ENCODE measurements around the gene TLCD3B. TPM values are rescaled to one million over a fixed set of nuclear protein-coding genes. Genes with fewer than 3 reads are reported as not detected.

The TLCD3B gene
- total and polyA plus RNA-seq, 8 donors, result 0.18 to 0.92 TPM; not detected in 6

DNA sequence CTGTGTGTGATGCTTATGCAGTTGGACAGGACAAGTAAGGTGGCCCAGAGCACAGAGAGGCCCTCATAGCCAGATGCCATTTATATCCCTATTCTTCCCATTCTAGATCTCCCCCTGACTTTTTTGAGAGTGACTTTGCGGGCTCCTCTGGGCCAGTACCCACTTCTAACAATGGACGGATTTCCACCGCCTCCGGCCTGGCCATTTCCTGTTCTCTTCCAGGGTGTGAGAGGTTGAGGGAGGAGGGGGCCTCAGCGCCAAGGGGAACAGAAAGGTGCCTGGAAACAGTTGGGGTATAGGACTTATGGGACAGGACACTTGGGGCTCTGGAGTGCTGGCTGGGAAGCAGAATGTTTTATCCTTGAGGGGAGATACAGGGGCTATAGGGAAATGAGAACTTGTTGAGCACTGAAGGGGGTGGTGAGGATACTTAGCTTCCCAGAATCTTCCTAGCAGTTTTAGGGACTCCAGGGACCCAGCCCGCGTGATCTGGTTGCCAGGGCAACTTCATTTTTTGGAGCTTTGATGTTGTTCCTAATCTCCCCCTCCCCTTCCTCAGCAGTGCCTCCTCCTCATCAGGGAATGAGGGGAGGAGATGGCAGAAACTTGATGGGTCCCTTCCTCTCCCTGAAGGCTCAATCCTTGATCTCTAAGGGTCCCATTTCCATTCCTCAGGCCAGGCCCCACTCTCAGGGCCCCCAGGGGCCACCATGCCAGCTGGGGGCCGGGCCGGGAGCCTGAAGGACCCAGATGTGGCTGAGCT is 53.8 kb downstream of the TLCD3B start:
- Histone ChIP-seq H3K4me1 (peaks cover 25 to 50% (median 41%) of the 10 kb centered on the region in 4 donors), H3K4me3 (peak overlapping the region in 2 of 4 donors; percentile 82 to 98), H3K9me3 (no peaks in the 10 kb centered on the region), H3K27ac (peak overlapping the region in 4 of 5 donors; percentile 31 to 94 (median 92)), H3K36me3 (peaks cover 45 to 52% (median 50%) of the 10 kb centered on the region in 4 donors), H3K27me3 (no peaks in the 10 kb centered on the region)
- intact Hi-C loops (cut with DNase I; ENCODE audit: low total_unique reads), result no loop called here
- 81 to 88% (median 82%) methylated on average over 8 to 9 of the region's 9 CpGs for WGBS, 5 donors
- TF ChIP-seq, protein P1, sequence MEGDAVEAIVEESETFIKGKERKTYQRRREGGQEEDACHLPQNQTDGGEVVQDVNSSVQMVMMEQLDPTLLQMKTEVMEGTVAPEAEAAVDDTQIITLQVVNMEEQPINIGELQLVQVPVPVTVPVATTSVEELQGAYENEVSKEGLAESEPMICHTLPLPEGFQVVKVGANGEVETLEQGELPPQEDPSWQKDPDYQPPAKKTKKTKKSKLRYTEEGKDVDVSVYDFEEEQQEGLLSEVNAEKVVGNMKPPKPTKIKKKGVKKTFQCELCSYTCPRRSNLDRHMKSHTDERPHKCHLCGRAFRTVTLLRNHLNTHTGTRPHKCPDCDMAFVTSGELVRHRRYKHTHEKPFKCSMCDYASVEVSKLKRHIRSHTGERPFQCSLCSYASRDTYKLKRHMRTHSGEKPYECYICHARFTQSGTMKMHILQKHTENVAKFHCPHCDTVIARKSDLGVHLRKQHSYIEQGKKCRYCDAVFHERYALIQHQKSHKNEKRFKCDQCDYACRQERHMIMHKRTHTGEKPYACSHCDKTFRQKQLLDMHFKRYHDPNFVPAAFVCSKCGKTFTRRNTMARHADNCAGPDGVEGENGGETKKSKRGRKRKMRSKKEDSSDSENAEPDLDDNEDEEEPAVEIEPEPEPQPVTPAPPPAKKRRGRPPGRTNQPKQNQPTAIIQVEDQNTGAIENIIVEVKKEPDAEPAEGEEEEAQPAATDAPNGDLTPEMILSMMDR (IDR thresholded peaks at IDR 0.05), result no peak
- TF ChIP-seq EP300 (IDR thresholded peaks at IDR 0.05), result no peak
- TF ChIP-seq POLR2AphosphoS5 (IDR thresholded peaks at IDR 0.05), result no peak
- TF ChIP-seq POLR2A (IDR thresholded peaks at IDR 0.05), result no peak
- DNase-seq, result no peak

GRCh38 chr16:29975811-29976511 is 55.1 kb downstream of the TLCD3B start:
- no peak for TF ChIP-seq POLR2AphosphoS5 (IDR thresholded peaks at IDR 0.05)
- TF ChIP-seq, protein P1 (IDR thresholded peaks at IDR 0.05), result no peak
- no peak for TF ChIP-seq POLR2A (IDR thresholded peaks at IDR 0.05)
- TF ChIP-seq EP300 (IDR thresholded peaks at IDR 0.05), result no peak
- Histone ChIP-seq H3K36me3 (peaks cover 33 to 51% (median 50%) of the 10 kb centered on the region in 4 donors), H3K27me3 (no peaks in the 10 kb centered on the region), H3K27ac (peak overlapping the region in 4 of 5 donors; percentile 90 to 94 (median 94)), H3K9me3 (no peaks in the 10 kb centered on the region), H3K4me1 (peaks cover 25 to 50% (median 41%) of the 10 kb centered on the region in 4 donors), H3K4me3 (peak overlapping the region; percentile 82 to 98 (median 83))
- 9 to 18% (median 14%) methylated on average over 6 of the region's 6 CpGs for WGBS, 5 donors
- no peak for DNase-seq
- intact Hi-C loops (cut with DNase I; ENCODE audit: low total_unique reads), result no loop called here

- peaks cover 25 to 45% (median 40%) of the 10 kb centered on the region in 4 donors for H3K4me1 ChIP-seq
- WGBS, 5 donors, result 55 to 63% (median 59%) methylated on average over 5 of the region's 5 CpGs
- TF ChIP-seq POLR2AphosphoS5 (IDR thresholded peaks at IDR 0.05) (no peak), POLR2A (IDR thresholded peaks at IDR 0.05) (no peak), EP300 (IDR thresholded peaks at IDR 0.05) (no peak)
- TF ChIP-seq, protein P1 (IDR thresholded peaks at IDR 0.05), result no peak
- H3K4me3 ChIP-seq, result peak overlapping the region; percentile 82 to 98 (median 83)
- no peaks in the 10 kb centered on the region for H3K9me3 ChIP-seq
- H3K27ac ChIP-seq, result peak overlapping the region in 4 of 5 donors; percentile 90 to 94 (median 94)
- intact Hi-C loops (cut with DNase I; ENCODE audit: low total_unique reads), result no loop called here
- no peaks in the 10 kb centered on the region for H3K27me3 ChIP-seq
- DNase-seq, result no peak
- H3K36me3 ChIP-seq, result peaks cover 27 to 51% (median 50%) of the 10 kb centered on the region in 4 donors
Measured at GRCh38 chr16:29975134-29975538, 55.9 kb downstream of the TLCD3B start.

Other genes starting within 250 kb of the TLCD3B start
- gene KIF22, start 240.5 kb downstream of the TLCD3B start, total RNA-seq, result 100 to 1,000 TPM in 1 of 5 donors, 10 to 100 TPM in 4; 11.1 to 229 (median 26.8) TPM
- gene KIF22, start 240.5 kb downstream of the TLCD3B start, polyA plus RNA-seq, result 10 to 100 TPM; 53.6 to 88.5 (median 59.2) TPM
- gene MAZ, start 224.7 kb downstream of the TLCD3B start, total RNA-seq, result 100 to 1,000 TPM in 4 of 5 donors, 10 to 100 TPM in 1; 11.7 to 865 (median 117) TPM
- gene MAZ, start 224.7 kb downstream of the TLCD3B start, polyA plus RNA-seq, result 100 to 1,000 TPM in 2 of 3 donors, 10 to 100 TPM in 1; 79.9 to 160 (median 102) TPM
- 10 to 100 TPM in 1 of 5 donors, 1 to 10 TPM in 2, not detected in 2; 4.0 to 17.4 (median 4.6) TPM for gene PRRT2, start 219.1 kb downstream of the TLCD3B start, total RNA-seq
- under 1 TPM in 2 of 3 donors, not detected in 1; 0.62 to 0.83 TPM for gene PRRT2, start 219.1 kb downstream of the TLCD3B start, polyA plus RNA-seq
- gene PAGR1, start 215.1 kb downstream of the TLCD3B start, total RNA-seq, result 100 to 1,000 TPM in 1 of 5 donors, 10 to 100 TPM in 3, 1 to 10 TPM in 1; 7.1 to 124 (median 19.8) TPM
- 10 to 100 TPM; 24.0 to 31.6 (median 27.1) TPM for gene PAGR1, start 215.1 kb downstream of the TLCD3B start, polyA plus RNA-seq
- gene MVP, start 210.8 kb downstream of the TLCD3B start, total RNA-seq, result 100 to 1,000 TPM in 4 of 5 donors, 10 to 100 TPM in 1; 92.2 to 453 (median 154) TPM
- 100 to 1,000 TPM; 101 to 122 (median 116) TPM for gene MVP, start 210.8 kb downstream of the TLCD3B start, polyA plus RNA-seq
- gene CDIPT, start 168.0 kb downstream of the TLCD3B start, total RNA-seq, result 10 to 100 TPM in 4 of 5 donors, 1 to 10 TPM in 1; 2.3 to 91.5 (median 54.5) TPM
- 10 to 100 TPM; 51.6 to 72.6 (median 53.9) TPM for gene CDIPT, start 168.0 kb downstream of the TLCD3B start, polyA plus RNA-seq
- 10 to 100 TPM in 2 of 5 donors, 1 to 10 TPM in 2, not detected in 1; 6.2 to 31.4 (median 12.0) TPM for gene SEZ6L2, start 131.7 kb downstream of the TLCD3B start, total RNA-seq
- gene SEZ6L2, start 131.7 kb downstream of the TLCD3B start, polyA plus RNA-seq, result 1 to 10 TPM; 1.5 to 7.7 (median 7.6) TPM
- 10 to 100 TPM in 1 of 5 donors, 1 to 10 TPM in 2, not detected in 2; 4.5 to 11.0 (median 8.4) TPM for gene ASPHD1, start 130.8 kb downstream of the TLCD3B start, total RNA-seq
- 10 to 100 TPM; 11.6 to 29.8 (median 15.7) TPM for gene ASPHD1, start 130.8 kb downstream of the TLCD3B start, polyA plus RNA-seq
- gene KCTD13, start 105.0 kb downstream of the TLCD3B start, total RNA-seq, result 100 to 1,000 TPM in 1 of 5 donors, 10 to 100 TPM in 4; 15.4 to 182 (median 35.3) TPM
- 10 to 100 TPM in 1 of 3 donors, 1 to 10 TPM in 2; 6.3 to 14.3 (median 7.4) TPM for gene KCTD13, start 105.0 kb downstream of the TLCD3B start, polyA plus RNA-seq
- gene TMEM219, start 69.2 kb downstream of the TLCD3B start, total RNA-seq, result 100 to 1,000 TPM in 1 of 5 donors, 10 to 100 TPM in 4; 32.1 to 238 (median 60.5) TPM
- 100 to 1,000 TPM; 190 to 286 (median 212) TPM for gene TMEM219, start 69.2 kb downstream of the TLCD3B start, polyA plus RNA-seq
- gene TAOK2, start 57.4 kb downstream of the TLCD3B start, total RNA-seq, result 100 to 1,000 TPM in 1 of 5 donors, 10 to 100 TPM in 4; 33.8 to 135 (median 36.6) TPM
- gene TAOK2, start 57.4 kb downstream of the TLCD3B start, polyA plus RNA-seq, result 10 to 100 TPM; 12.5 to 22.6 (median 14.5) TPM
- gene HIRIP3, start 35.7 kb downstream of the TLCD3B start, total RNA-seq, result 10 to 100 TPM in 1 of 5 donors, 1 to 10 TPM in 4; 1.8 to 13.4 (median 5.1) TPM
- 10 to 100 TPM; 13.6 to 14.8 (median 13.7) TPM for gene HIRIP3, start 35.7 kb downstream of the TLCD3B start, polyA plus RNA-seq
- gene INO80E, start 35.0 kb downstream of the TLCD3B start, total RNA-seq, result 100 to 1,000 TPM in 1 of 5 donors, 10 to 100 TPM in 3, 1 to 10 TPM in 1; 3.5 to 319 (median 18.2) TPM
- 100 to 1,000 TPM in 1 of 3 donors, 10 to 100 TPM in 2; 45.7 to 109 (median 59.0) TPM for gene INO80E, start 35.0 kb downstream of the TLCD3B start, polyA plus RNA-seq
- gene DOC2A, start 20.2 kb downstream of the TLCD3B start, total RNA-seq, result 10 to 100 TPM in 1 of 5 donors, under 1 TPM in 1, not detected in 3; 0.72 to 20.9 TPM
- gene DOC2A, start 20.2 kb downstream of the TLCD3B start, polyA plus RNA-seq, result 1 to 10 TPM in 1 of 3 donors, under 1 TPM in 1, not detected in 1; 0.75 to 2.8 TPM
- gene C16orf92, start 8.1 kb downstream of the TLCD3B start, total RNA-seq, result not detected
- gene C16orf92, start 8.1 kb downstream of the TLCD3B start, polyA plus RNA-seq, result not detected
- gene ALDOA, start 34.5 kb upstream of the TLCD3B start, total RNA-seq, result 1,000 to 10,000 TPM in 1 of 5 donors, 100 to 1,000 TPM in 4; 180 to 2,515 (median 698) TPM
- 1,000 to 10,000 TPM in 1 of 3 donors, 100 to 1,000 TPM in 2; 740 to 1,310 (median 887) TPM for gene ALDOA, start 34.5 kb upstream of the TLCD3B start, polyA plus RNA-seq
- gene PPP4C, start 44.7 kb upstream of the TLCD3B start, total RNA-seq, result 10 to 100 TPM; 21.4 to 86.1 (median 63.6) TPM
- gene PPP4C, start 44.7 kb upstream of the TLCD3B start, polyA plus RNA-seq, result 100 to 1,000 TPM in 1 of 3 donors, 10 to 100 TPM in 2; 76.1 to 118 (median 93.3) TPM
- gene TBX6, start 60.7 kb upstream of the TLCD3B start, total RNA-seq, result 10 to 100 TPM in 1 of 5 donors, 1 to 10 TPM in 1, not detected in 3; 3.8 to 25.0 TPM
- gene TBX6, start 60.7 kb upstream of the TLCD3B start, polyA plus RNA-seq, result 1 to 10 TPM; 1.1 to 2.5 (median 2.1) TPM
- gene YPEL3, start 64.9 kb upstream of the TLCD3B start, total RNA-seq, result 100 to 1,000 TPM in 1 of 5 donors, 10 to 100 TPM in 4; 13.9 to 116 (median 37.9) TPM
- gene YPEL3, start 64.9 kb upstream of the TLCD3B start, polyA plus RNA-seq, result 100 to 1,000 TPM; 103 to 162 (median 111) TPM
- 100 to 1,000 TPM in 1 of 5 donors, 1 to 10 TPM in 4; 1.8 to 178 (median 7.2) TPM for gene GDPD3, start 82.3 kb upstream of the TLCD3B start, total RNA-seq
- gene GDPD3, start 82.3 kb upstream of the TLCD3B start, polyA plus RNA-seq, result 10 to 100 TPM in 1 of 3 donors, 1 to 10 TPM in 2; 4.4 to 15.9 (median 4.6) TPM
- 100 to 1,000 TPM in 3 of 5 donors, 10 to 100 TPM in 2; 21.5 to 290 (median 111) TPM for gene MAPK3, start 91.9 kb upstream of the TLCD3B start, total RNA-seq
- gene MAPK3, start 91.9 kb upstream of the TLCD3B start, polyA plus RNA-seq, result 100 to 1,000 TPM in 1 of 3 donors, 10 to 100 TPM in 2; 39.9 to 203 (median 68.2) TPM
- 10 to 100 TPM; 13.0 to 30.3 (median 18.7) TPM for gene CORO1A, start 152.3 kb upstream of the TLCD3B start, total RNA-seq
- 10 to 100 TPM; 34.2 to 42.5 (median 37.3) TPM for gene CORO1A, start 152.3 kb upstream of the TLCD3B start, polyA plus RNA-seq
- gene BOLA2B, start 162.4 kb upstream of the TLCD3B start, total RNA-seq, result 100 to 1,000 TPM in 2 of 5 donors, 10 to 100 TPM in 2, not detected in 1; 21.3 to 415 (median 168) TPM
- 100 to 1,000 TPM; 281 to 322 (median 321) TPM for gene BOLA2B, start 162.4 kb upstream of the TLCD3B start, polyA plus RNA-seq
- gene SLX1A, start 162.6 kb upstream of the TLCD3B start, total RNA-seq, result 10 to 100 TPM in 3 of 5 donors, 1 to 10 TPM in 2; 2.3 to 86.9 (median 19.0) TPM
- gene SLX1A, start 162.6 kb upstream of the TLCD3B start, polyA plus RNA-seq, result 10 to 100 TPM; 80.8 to 86.0 (median 84.2) TPM
- gene SULT1A3, start 168.0 kb upstream of the TLCD3B start, total RNA-seq, result 100 to 1,000 TPM in 1 of 5 donors, 10 to 100 TPM in 3, 1 to 10 TPM in 1; 4.2 to 118 (median 63.6) TPM
- gene SULT1A3, start 168.0 kb upstream of the TLCD3B start, polyA plus RNA-seq, result 10 to 100 TPM; 23.8 to 53.2 (median 42.2) TPM
- 1 to 10 TPM in 4 of 5 donors, not detected in 1; 1.6 to 6.4 (median 3.0) TPM for gene NPIPB13, start 217.2 kb upstream of the TLCD3B start, total RNA-seq
- gene NPIPB13, start 217.2 kb upstream of the TLCD3B start, polyA plus RNA-seq, result 1 to 10 TPM; 1.7 to 5.5 (median 2.6) TPM